Panc1 (cell line): Measurements from ENCODE around the gene SELENBP1. TPM values are rescaled to one million over a fixed set of nuclear protein-coding genes. Genes with fewer than 3 reads are reported as not detected.

Experiments used
- ATAC-seq: fragments of 200-7000 bp; cut with Tn5 transposase; 2 replicates; pipeline ENCODE4 v1.9.1; 2020; ENCODE audit warnings: mild to moderate bottlenecking, moderate library complexity
- BruUV-seq: library from RNA; stranded (reverse); fragments of 400-500 nt; replicated peaks from 2 replicates; lab custom pipeline; 2021; lab: Mats Ljungman, UMichigan
- CTCF ChIA-PET: fragments of 300-600 bp; sonication (Branson Sonifier 250); formaldehyde crosslinking; loops from one replicate; lab custom pipeline; 2022; ENCODE audit warnings: antibody characterized with exemption; lab: Charles Lee
- POLR2A ChIA-PET: fragments of 300-600 bp; sonication (Branson Sonifier 250); formaldehyde crosslinking; loops from one replicate; lab custom pipeline; 2022; ENCODE audit warnings: antibody characterized with exemption; lab: Charles Lee
- DNase-seq: peaks from one replicate; pipeline ENCODE4 v3.0.0-alpha.2; 2010; ENCODE audit warnings: low read depth, low spot score
- H3K27ac ChIP-seq: 2 replicates; pipeline ENCODE4 v1.5.1; 2011; ENCODE audit warnings: mild to moderate bottlenecking, low read length, inconsistent platforms
- H3K27me3 ChIP-seq: fragments of 200-500 bp; sonication (Bioruptor generic); 2 replicates; pipeline ENCODE4 v1.6.0; 2014; ENCODE audit warnings: low read length, inconsistent platforms; ENCODE audit not compliant: control insufficient read depth, insufficient read depth
- H3K36me3 ChIP-seq: fragments of 200-500 bp; sonication (Bioruptor generic); 2 replicates; pipeline ENCODE4 v1.5.1; 2014; ENCODE audit warnings: inconsistent platforms, mild to moderate bottlenecking, low read length, moderate library complexity; ENCODE audit not compliant: control insufficient read depth, insufficient read depth
- H3K4me1 ChIP-seq: 2 replicates; pipeline ENCODE4 v1.5.1; 2011; ENCODE audit warnings: inconsistent platforms, mild to moderate bottlenecking, low read length, moderate library complexity; ENCODE audit not compliant: control insufficient read depth, insufficient read depth
- H3K4me3 ChIP-seq, 2 experiments: 2 replicates each; pipeline ENCODE4 v1.5.1; 2011 to 2012; ENCODE audit warnings: low read depth in 2 of 2, low read length in 2 of 2, mild to moderate bottlenecking in 2 of 2, inconsistent platforms in 1 of 2, moderate library complexity in 1 of 2
- H3K9me3 ChIP-seq: fragments of 200-500 bp; sonication (Bioruptor generic); 2 replicates; pipeline ENCODE4 v1.5.1; 2014; ENCODE audit warnings: low read depth, mild to moderate bottlenecking, inconsistent platforms, low read length, moderate library complexity; ENCODE audit not compliant: control insufficient read depth, insufficient read depth
- CTCF ChIP-seq: fragments of 450-650 bp; IDR thresholded peaks from 2 replicates; pipeline ENCODE4 v1.5.1; 2017; ENCODE audit warnings: mild to moderate bottlenecking
- POLR2AphosphoS5 ChIP-seq: IDR thresholded peaks from 2 replicates; pipeline ENCODE4 v1.6.1; 2012; ENCODE audit warnings: mild to moderate bottlenecking, low read depth, low read length, moderate library complexity
- REST ChIP-seq, 2 experiments: IDR thresholded peaks; 2 replicates each; pipeline ENCODE4 v1.6.1; 2011 to 2012; ENCODE audit warnings: low read depth in 2 of 2, control low read depth in 1 of 2, low read length in 1 of 2, mild to moderate bottlenecking in 1 of 2, moderate library complexity in 1 of 2; ENCODE audit not compliant: insufficient read depth in 1 of 2
- SIN3A ChIP-seq: IDR thresholded peaks from 2 replicates; pipeline ENCODE4 v1.6.1; 2012; ENCODE audit warnings: low read depth, mild to moderate bottlenecking, low read length, moderate library complexity, borderline replicate concordance; ENCODE audit not compliant: insufficient read depth
- TCF7L2 ChIP-seq: IDR thresholded peaks from 2 replicates; pipeline ENCODE4 v1.6.1; 2011; ENCODE audit warnings: mild to moderate bottlenecking, low read depth, low read length, inconsistent platforms
- in situ Hi-C: cut with HindIII; loops from 2 replicates; pipeline ENCODE4 v1.10.0; 2016; ENCODE audit warnings: low sequenced_read_pairs, low pct_unique_long_range_greater_than_20kb
- intact Hi-C: fragments of 100-400 bp; cut with micrococcal nuclease; formaldehyde crosslinking; loops from one replicate; pipeline ENCODE4 v1.10.0; 2022; ENCODE audit not compliant: unreplicated experiment
- total RNA-seq: library from RNA; stranded (reverse); gene quantifications from one replicate; pipeline ENCODE4 v1.2.1, GENCODE V29; 2021; ENCODE audit not compliant: unreplicated experiment

The SELENBP1 gene
- total RNA-seq, 1 experiment from 2014 or later: 5.9 TPM

- intact Hi-C loops: no loop called here
- Histone ChIP-seq H3K27me3 (no peaks in the 10 kb centered on the region), H3K9me3 (no peaks in the 10 kb centered on the region), H3K27ac (no peak overlapping the region), H3K4me1 (peaks cover 18% of the 10 kb centered on the region), H3K36me3 (peaks cover 8% of the 10 kb centered on the region), H3K4me3 (no peak overlapping the region)
- BruUV-seq: no TSS peak
- ChIA-PET CTCF (interaction anchor here (0.6 kb wide), 1 partner anchor 19 kb away, joined by 3 read pairs; no protein-coding TSS in a partner anchor), POLR2A (interaction anchor here (0.6 kb wide), 1 partner anchor 140 kb away, joined by 4 read pairs; no protein-coding TSS in a partner anchor)
- DNase-seq: no peak
- in situ Hi-C loops: no loop called here
- TF ChIP-seq REST (IDR thresholded peaks at IDR 0.05; ENCODE audit: insufficient read depth in 1 of 2, low read depth in 2 of 2, low read length in 1 of 2) (no peak), SIN3A (no peak), CTCF (no peak), TCF7L2 (no peak), POLR2AphosphoS5 (no peak)
- no peak for ATAC-seq
Measured at GRCh38 chr1:151343587-151343986, 28.9 kb downstream of the SELENBP1 start.

GRCh38 chr1:151342569-151342968, 29.9 kb downstream of the SELENBP1 start:
- TF ChIP-seq POLR2AphosphoS5 (no peak), REST (IDR thresholded peaks at IDR 0.05; ENCODE audit: insufficient read depth in 1 of 2, low read depth in 2 of 2, low read length in 1 of 2) (no peak), SIN3A (no peak), TCF7L2 (no peak), CTCF (no peak)
- in situ Hi-C loops: no loop called here

More at GRCh38 chr1:151342569-151342968, 29.9 kb downstream of the SELENBP1 start:
- Histone ChIP-seq H3K27ac (no peak overlapping the region), H3K4me1 (peaks cover 14% of the 10 kb centered on the region), H3K9me3 (no peaks in the 10 kb centered on the region), H3K36me3 (peaks cover 8% of the 10 kb centered on the region), H3K4me3 (no peak overlapping the region), H3K27me3 (no peaks in the 10 kb centered on the region)
- intact Hi-C loops: no loop called here
- BruUV-seq: no TSS peak
- POLR2A ChIA-PET: interaction anchor here (0.5 kb wide), 1 partner anchor 10 kb away, joined by 3 read pairs; no protein-coding TSS in a partner anchor
- DNase-seq: no peak
- ATAC-seq: no peak
- CTCF ChIA-PET: no interaction called here
